GM21360 (cell line): ENCODE results near the gene ABHD12.

Source experiments
- ATAC-seq: cut with Tn5 transposase; IDR thresholded peaks from one replicate; pipeline ENCODE4 v1.9.1; 2021; ENCODE audit warnings: mild to moderate bottlenecking, moderate library complexity; ENCODE audit not compliant: unreplicated experiment

ABHD12 gene

GRCh38 chr20:25309395-25310267 lies 81.0 kb downstream of the ABHD12 start:
- ATAC-seq, result no peak

- ATAC-seq, result no peak
These were observed 81.8 kb downstream of the ABHD12 start for GRCh38 chr20:25308671-25309394.

- no peak for ATAC-seq
These were observed 82.5 kb downstream of the ABHD12 start for GRCh38 chr20:25308083-25308491.

- ATAC-seq, result no peak
These were observed 83.4 kb downstream of the ABHD12 start for GRCh38 chr20:25306991-25307903.

- no peak for ATAC-seq
These were observed 86.5 kb downstream of the ABHD12 start for GRCh38 chr20:25304025-25304549.

GRCh38 chr20:25303292-25304024 lies 87.2 kb downstream of the ABHD12 start:
- ATAC-seq, result no peak

- ATAC-seq, result no peak
These were observed 88.0 kb downstream of the ABHD12 start for GRCh38 chr20:25302596-25302995.

- ATAC-seq, result no peak
These were observed 89.2 kb downstream of the ABHD12 start for GRCh38 chr20:25301357-25301920.

- ATAC-seq, result no peak
These were observed 90.0 kb downstream of the ABHD12 start for GRCh38 chr20:25300496-25301170.

- no peak for ATAC-seq
These were observed 90.8 kb downstream of the ABHD12 start for GRCh38 chr20:25299806-25300205.

- peak; percentile 42 for ATAC-seq
These were observed 93.3 kb downstream of the ABHD12 start for GRCh38 chr20:25297141-25297905.

GRCh38 chr20:25296094-25297093 lies 94.2 kb downstream of the ABHD12 start:
- ATAC-seq, result peak; percentile 29

GRCh38 chr20:25295386-25296093 lies 95.1 kb downstream of the ABHD12 start:
- ATAC-seq, result no peak

- ATAC-seq, result no peak
These were observed 95.9 kb downstream of the ABHD12 start for GRCh38 chr20:25294459-25295385.

- no peak for ATAC-seq
These were observed 96.7 kb downstream of the ABHD12 start for GRCh38 chr20:25293910-25294458.
